ENCODE measurements around the gene LGI4. TPM values are rescaled to one million over a fixed set of nuclear protein-coding genes. Genes with fewer than 3 reads are reported as not detected.
"Not testable (repeated sequence)": the region's sequence is repeated elsewhere in the genome, so short reads cannot be mapped to it uniquely, and the experiment has no call there.

LGI4 gene
- polyA plus RNA-seq, 1 donor from 2014 or later: not detected

DNA sequence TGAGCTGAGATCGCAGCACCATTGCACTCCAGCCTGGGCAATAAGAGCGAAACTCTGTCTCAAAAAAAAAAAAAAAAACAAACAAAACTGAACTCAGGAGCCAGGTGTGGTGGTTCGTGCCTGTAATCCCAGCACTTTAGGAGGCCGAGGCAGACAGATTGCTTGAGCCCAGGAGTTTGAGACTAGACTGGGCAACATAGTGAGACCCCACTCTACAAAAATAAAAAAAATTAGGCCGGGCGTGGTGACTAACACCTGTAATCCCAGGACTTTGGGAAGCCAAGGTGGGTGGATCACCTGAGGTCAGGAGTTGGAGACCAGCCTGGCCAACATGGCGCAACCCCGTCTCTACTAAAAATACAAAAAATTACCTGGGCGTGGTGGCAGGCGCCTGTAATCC, 32.9 kb downstream of the LGI4 start:
- H3K27me3 Mint-ChIP-seq, H3K4me3 Mint-ChIP-seq, H3K9me3 Mint-ChIP-seq, H3K36me3 Mint-ChIP-seq, H3K4me1 Mint-ChIP-seq, H3K27ac Mint-ChIP-seq: not testable (repeated sequence)

GRCh38 chr19:35100588-35101533, 34.0 kb downstream of the LGI4 start:
- no peaks in the 10 kb centered on the region for H3K9me3 Mint-ChIP-seq
- H3K27ac Mint-ChIP-seq: no peak overlapping the region
- no peaks in the 10 kb centered on the region for H3K27me3 Mint-ChIP-seq
- peak overlapping the region in 1 of 4 donors; percentile 12 for H3K4me3 Mint-ChIP-seq
- no peaks in the 10 kb centered on the region for H3K4me1 Mint-ChIP-seq
- no peaks in the 10 kb centered on the region for H3K36me3 Mint-ChIP-seq

GRCh38 chr19:35099897-35100275, 35.0 kb downstream of the LGI4 start:
- H3K27ac Mint-ChIP-seq: no peak overlapping the region
- no peaks in the 10 kb centered on the region for H3K27me3 Mint-ChIP-seq
- no peak overlapping the region for H3K4me3 Mint-ChIP-seq
- no peaks in the 10 kb centered on the region for H3K4me1 Mint-ChIP-seq
- no peaks in the 10 kb centered on the region for H3K36me3 Mint-ChIP-seq
- H3K9me3 Mint-ChIP-seq: no peaks in the 10 kb centered on the region

DNA sequence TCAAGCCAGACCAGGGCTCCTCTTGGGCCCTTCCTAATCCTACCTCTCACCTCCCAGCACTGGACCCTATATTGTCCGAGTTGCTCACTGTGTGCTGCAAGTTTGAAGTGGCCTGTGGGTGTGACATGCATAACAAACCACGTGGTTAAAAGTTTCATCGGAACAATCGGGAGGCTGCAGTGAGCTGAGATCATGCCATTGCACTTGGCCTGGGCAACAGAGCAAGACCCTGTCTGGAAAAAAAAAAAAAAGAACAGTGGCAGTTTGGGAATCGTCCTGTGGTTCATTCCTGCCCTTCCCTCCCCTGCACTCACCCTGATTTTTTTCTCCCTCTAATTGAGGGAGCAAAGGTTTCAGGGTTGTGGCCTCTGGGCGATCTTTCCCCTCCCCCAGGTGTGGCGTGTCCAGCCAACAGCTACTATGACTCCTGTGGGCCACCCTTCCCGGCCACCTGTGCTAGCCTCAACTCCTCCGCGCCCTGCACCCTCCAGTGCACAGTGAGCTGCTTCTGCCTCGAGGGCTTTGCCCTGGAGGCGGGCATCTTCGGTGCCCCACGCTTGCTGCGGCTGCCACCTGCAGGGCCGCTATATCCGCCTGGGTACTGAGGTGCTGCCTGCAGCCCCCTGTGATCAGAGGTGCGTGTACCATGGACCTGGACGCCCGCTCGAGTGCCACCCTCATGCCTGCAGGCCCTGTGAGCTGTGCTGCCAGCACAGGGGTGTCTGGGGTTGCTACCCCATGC, 35.5 kb downstream of the LGI4 start:
- no peaks in the 10 kb centered on the region for H3K9me3 Mint-ChIP-seq
- H3K27ac Mint-ChIP-seq: peak overlapping the region in 1 of 3 donors; percentile 23
- H3K4me1 Mint-ChIP-seq: no peaks in the 10 kb centered on the region
- H3K27me3 Mint-ChIP-seq: peaks cover under 1% of the 10 kb centered on the region
- no peaks in the 10 kb centered on the region for H3K36me3 Mint-ChIP-seq
- H3K4me3 Mint-ChIP-seq: peak overlapping the region in 1 of 4 donors; percentile 52

GRCh38 chr19:35098413-35099049, 36.3 kb downstream of the LGI4 start:
- Mint-ChIP-seq H3K27ac (peak overlapping the region in 1 of 3 donors; percentile 23), H3K4me3 (no peak overlapping the region), H3K36me3 (no peaks in the 10 kb centered on the region), H3K9me3 (no peaks in the 10 kb centered on the region), H3K4me1 (no peaks in the 10 kb centered on the region), H3K27me3 (peaks cover 1% of the 10 kb centered on the region)

DNA sequence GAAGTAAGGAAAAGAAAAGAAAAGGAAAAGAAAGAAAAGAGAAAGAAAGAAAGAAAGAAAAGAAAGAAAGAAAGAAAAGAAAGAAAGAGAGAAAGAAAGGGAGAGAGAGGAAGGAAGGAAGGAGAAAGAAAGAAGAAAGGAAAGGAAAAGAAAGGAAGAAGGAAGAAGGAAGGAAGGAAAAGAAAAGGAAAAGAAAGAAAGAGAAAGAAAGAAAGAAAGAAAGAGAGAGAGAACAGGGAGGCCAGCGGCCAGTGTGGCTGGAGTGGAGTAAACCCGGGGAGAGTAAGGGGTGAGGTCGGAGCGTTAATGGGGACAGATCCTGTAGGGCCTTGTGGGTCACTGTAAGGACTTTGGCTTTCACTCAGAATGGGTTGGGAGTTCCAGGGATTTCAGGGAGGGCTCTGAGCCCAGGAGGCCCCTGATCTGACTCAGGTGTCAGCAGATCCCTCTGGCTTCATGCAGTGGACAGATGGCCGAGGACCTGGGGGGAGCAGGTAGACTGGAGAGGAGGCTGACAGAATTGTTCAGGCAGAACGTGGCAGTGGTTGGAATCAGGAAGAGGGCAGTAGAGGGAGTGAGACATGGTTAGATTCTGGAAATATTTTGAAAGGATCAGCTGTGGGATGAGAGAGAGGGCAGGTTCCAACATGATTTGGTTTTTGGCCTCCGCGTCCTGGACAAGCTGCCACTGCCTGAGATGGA, 39.0 kb downstream of the LGI4 start:
- H3K9me3 Mint-ChIP-seq: no peaks in the 10 kb centered on the region
- peak overlapping the region in 1 of 3 donors; percentile 67 for H3K27ac Mint-ChIP-seq

GRCh38 chr19:35094656-35095055, 40.2 kb downstream of the LGI4 start:
- H3K4me3 Mint-ChIP-seq: peak overlapping the region in 1 of 4 donors; percentile 28
- H3K27me3 Mint-ChIP-seq: peaks cover 1% of the 10 kb centered on the region
- no peak overlapping the region for H3K27ac Mint-ChIP-seq
- no peaks in the 10 kb centered on the region for H3K36me3 Mint-ChIP-seq
- no peaks in the 10 kb centered on the region for H3K9me3 Mint-ChIP-seq
- peaks cover 4 to 7% (median 6%) of the 10 kb centered on the region in 3 donors for H3K4me1 Mint-ChIP-seq

More for the DNA sequence above, 39.0 kb downstream of the LGI4 start:
- H3K4me1 Mint-ChIP-seq: no peaks in the 10 kb centered on the region
- no peak overlapping the region for H3K4me3 Mint-ChIP-seq
- peaks cover 1% of the 10 kb centered on the region for H3K27me3 Mint-ChIP-seq
- no peaks in the 10 kb centered on the region for H3K36me3 Mint-ChIP-seq

- H3K27ac Mint-ChIP-seq: no peak overlapping the region
- no peaks in the 10 kb centered on the region for H3K36me3 Mint-ChIP-seq
- peaks cover 3% of the 10 kb centered on the region for H3K27me3 Mint-ChIP-seq
- no peak overlapping the region for H3K4me3 Mint-ChIP-seq
- H3K4me1 Mint-ChIP-seq: peaks cover 4 to 7% (median 6%) of the 10 kb centered on the region in 3 donors
- no peaks in the 10 kb centered on the region for H3K9me3 Mint-ChIP-seq
Observed at GRCh38 chr19:35093941-35094647, 40.8 kb downstream of the LGI4 start.

DNA sequence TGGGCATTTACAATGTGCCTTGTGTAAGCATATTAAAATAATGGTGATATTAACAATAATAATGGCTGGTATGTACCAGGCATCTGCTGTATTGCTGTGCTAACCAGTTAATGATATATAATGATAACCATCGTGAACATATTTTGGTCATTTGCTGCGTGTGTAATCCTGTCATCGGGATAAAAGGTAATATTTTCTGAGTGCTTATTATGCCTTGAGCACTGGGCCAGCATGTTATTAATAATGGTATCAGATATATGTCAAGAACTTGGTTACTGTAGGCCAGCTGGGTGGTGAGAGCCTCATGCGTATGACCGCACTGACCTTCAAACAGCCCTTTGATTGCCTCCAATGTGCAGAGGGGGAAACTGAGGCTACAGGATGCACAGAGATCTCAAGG, 41.4 kb downstream of the LGI4 start:
- no peaks in the 10 kb centered on the region for H3K9me3 Mint-ChIP-seq
- H3K4me1 Mint-ChIP-seq: peaks cover 4 to 7% (median 6%) of the 10 kb centered on the region in 3 donors
- no peak overlapping the region for H3K27ac Mint-ChIP-seq
- no peak overlapping the region for H3K4me3 Mint-ChIP-seq
- H3K36me3 Mint-ChIP-seq: peaks cover 1% of the 10 kb centered on the region
- H3K27me3 Mint-ChIP-seq: peaks cover 3% of the 10 kb centered on the region

GRCh38 chr19:35090506-35091214, 44.2 kb downstream of the LGI4 start:
- H3K36me3 Mint-ChIP-seq: peaks cover 1% of the 10 kb centered on the region
- peak overlapping the region in 3 of 4 donors; percentile 30 to 81 (median 53) for H3K4me3 Mint-ChIP-seq
- peak overlapping the region; percentile 23 to 80 (median 39) for H3K27ac Mint-ChIP-seq
- no peaks in the 10 kb centered on the region for H3K9me3 Mint-ChIP-seq
- H3K27me3 Mint-ChIP-seq: peaks cover 3% of the 10 kb centered on the region
- peaks cover 19 to 26% (median 19%) of the 10 kb centered on the region in 3 donors for H3K4me1 Mint-ChIP-seq

GRCh38 chr19:35090160-35090505, 44.7 kb downstream of the LGI4 start:
- H3K27me3 Mint-ChIP-seq: peaks cover 3% of the 10 kb centered on the region
- peaks cover 22 to 29% (median 22%) of the 10 kb centered on the region in 3 donors for H3K4me1 Mint-ChIP-seq
- H3K9me3 Mint-ChIP-seq: no peaks in the 10 kb centered on the region
- peak overlapping the region in 2 of 3 donors; percentile 39 to 80 for H3K27ac Mint-ChIP-seq
- peaks cover 1% of the 10 kb centered on the region for H3K36me3 Mint-ChIP-seq
- H3K4me3 Mint-ChIP-seq: peak overlapping the region in 3 of 4 donors; percentile 30 to 81 (median 53)

DNA sequence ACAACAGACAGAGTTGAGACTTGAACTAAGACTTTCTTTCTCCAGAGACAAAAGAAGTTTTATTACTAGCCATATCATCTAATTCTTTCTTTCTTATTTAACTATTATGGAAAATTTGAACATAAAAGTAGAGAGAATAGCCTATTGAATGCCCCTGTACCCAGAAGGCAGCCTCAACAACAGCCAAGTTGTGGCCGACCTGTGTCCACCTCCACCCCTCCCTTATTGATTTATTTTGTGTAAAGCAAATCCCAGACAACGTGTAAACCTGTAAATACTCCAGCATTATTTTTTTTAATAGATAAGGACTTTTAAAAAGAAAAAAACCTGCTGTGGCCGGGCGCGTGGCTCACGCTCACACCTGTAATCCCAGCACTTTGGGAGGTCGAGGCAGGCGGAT, 45.3 kb downstream of the LGI4 start:
- Mint-ChIP-seq H3K36me3 (peaks cover 1% of the 10 kb centered on the region), H3K4me3 (no peak overlapping the region), H3K4me1 (peaks cover 22 to 33% (median 25%) of the 10 kb centered on the region in 3 donors), H3K27me3 (peaks cover 3% of the 10 kb centered on the region), H3K9me3 (no peaks in the 10 kb centered on the region), H3K27ac (no peak overlapping the region)

DNA sequence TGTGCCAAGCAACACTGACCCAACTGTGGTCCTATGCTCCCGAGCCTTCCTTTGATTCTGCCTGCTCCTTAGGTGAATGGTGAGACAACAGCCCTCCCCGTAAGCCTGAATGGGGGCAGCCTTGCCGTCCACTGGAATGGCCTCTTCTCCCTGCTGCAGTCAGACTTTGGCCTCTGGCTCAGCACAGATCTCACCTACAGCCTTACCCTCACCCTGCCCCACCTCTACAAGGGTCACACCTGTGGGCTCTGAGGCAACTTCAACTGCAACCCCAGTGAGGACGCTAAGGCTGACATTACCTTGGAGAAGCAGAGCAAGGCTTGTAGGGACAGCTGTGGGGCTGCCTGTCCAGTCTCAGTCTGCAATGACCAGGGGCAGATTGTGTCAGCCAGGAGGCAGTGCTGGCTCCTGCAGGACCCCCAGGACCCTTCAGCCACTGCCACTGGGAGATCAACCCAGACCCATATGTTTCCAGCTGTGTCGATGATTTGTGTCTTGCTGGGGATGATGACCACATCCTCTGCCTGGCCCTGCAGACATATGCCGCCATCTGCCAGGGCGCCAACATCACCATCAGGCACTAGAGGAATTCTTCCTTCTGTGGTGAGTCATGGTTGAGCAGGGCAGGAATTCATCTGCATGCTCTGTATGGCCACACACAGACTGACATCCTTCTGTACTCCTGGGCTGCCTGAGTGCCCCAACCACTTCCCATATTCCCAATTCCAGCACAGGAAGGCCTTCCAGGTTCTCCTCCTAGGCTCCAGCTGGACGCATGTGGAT, 46.5 kb downstream of the LGI4 start:
- H3K4me3 Mint-ChIP-seq: peak overlapping the region in 1 of 4 donors; percentile 52
- H3K4me1 Mint-ChIP-seq: peaks cover 34 to 44% (median 36%) of the 10 kb centered on the region in 3 donors
- peak overlapping the region in 2 of 3 donors; percentile 18 to 73 for H3K27ac Mint-ChIP-seq
- no peaks in the 10 kb centered on the region for H3K9me3 Mint-ChIP-seq
- H3K36me3 Mint-ChIP-seq: peaks cover 1% of the 10 kb centered on the region
- peaks cover 1% of the 10 kb centered on the region for H3K27me3 Mint-ChIP-seq

Measured in IgD-negative memory B cell (primary cell).